GM12865 (cell line): ENCODE results near the gene BSND.

Experiments
- DNase-seq: peaks from one replicate; pipeline ENCODE4 v3.0.0; 2010; ENCODE audit warnings: low read depth
- H3K4me3 ChIP-seq: 2 replicates; pipeline ENCODE4 v1.5.1; 2011; ENCODE audit warnings: mild to moderate bottlenecking, low read depth, low read length, control low read depth
- CTCF ChIP-seq: IDR thresholded peaks from 2 replicates; pipeline ENCODE4 v1.5.1; 2011; ENCODE audit warnings: low read length, control low read depth, low read depth, inconsistent platforms; ENCODE audit not compliant: insufficient read depth; ENCODE audit errors: missing control alignments

BSND gene

GRCh38 chr1:54990916-54991315 is 7.8 kb upstream of the BSND start:
- TF ChIP-seq CTCF = no peak
- DNase-seq = no peak
- H3K4me3 ChIP-seq = no peak overlapping the region

- no peak overlapping the region for H3K4me3 ChIP-seq
- DNase-seq = no peak
- TF ChIP-seq CTCF = no peak
Observed at GRCh38 chr1:54991939-54992338, 6.8 kb upstream of the BSND start.

GRCh38 chr1:54993140-54993539 is 5.6 kb upstream of the BSND start:
- no peak for TF ChIP-seq CTCF
- H3K4me3 ChIP-seq = no peak overlapping the region
- DNase-seq = no peak

- H3K4me3 ChIP-seq = no peak overlapping the region
- no peak for DNase-seq
- no peak for TF ChIP-seq CTCF
Observed at GRCh38 chr1:54994355-54994990, 4.3 kb upstream of the BSND start.

GRCh38 chr1:54995013-54995760 is 3.5 kb upstream of the BSND start:
- no peak for TF ChIP-seq CTCF
- H3K4me3 ChIP-seq = no peak overlapping the region
- DNase-seq = no peak

- DNase-seq = no peak
- H3K4me3 ChIP-seq = no peak overlapping the region
- no peak for TF ChIP-seq CTCF
Observed at GRCh38 chr1:54995835-54996234, 2.9 kb upstream of the BSND start.
